T-helper 9 cell (primary cell): ENCODE measurements around the gene PPP4R1.
"Not testable (repeated sequence)": the region's sequence is repeated elsewhere in the genome, so short reads cannot be mapped to it uniquely, and the experiment has no call there.

Experiments used
- DNase-seq: peaks from one replicate; pipeline ENCODE4 v3.0.0-alpha.2; 2020
- total RNA-seq, 2 donors: gene quantifications; one replicate each; lab custom pipeline; 2026; lab: John Stamatoyannopoulos, UW

PPP4R1 gene
- total RNA-seq, result 58.2 to 107 reads per million in 2 donors

- peak; percentile 62 for DNase-seq
Measured at GRCh38 chr18:9614401-9615279, at the start of gene PPP4R1. TSS of gene PPP4R1 (minus strand) at chr18:9614559. CDS start at chr18:9614484, 75 bp downstream.

- DNase-seq, result no peak
Measured at GRCh38 chr18:9663377-9663776, 49.0 kb upstream of the PPP4R1 start.

- DNase-seq, result no peak
Measured at GRCh38 chr18:9661564-9661963, 47.2 kb upstream of the PPP4R1 start.

GRCh38 chr18:9659499-9660375 is 45.4 kb upstream of the PPP4R1 start:
- DNase-seq, result no peak

- no peak for DNase-seq
Measured at GRCh38 chr18:9658087-9658641, 43.8 kb upstream of the PPP4R1 start.

GRCh38 chr18:9655232-9655767 is 40.9 kb upstream of the PPP4R1 start:
- DNase-seq, result no peak

- DNase-seq, result no peak
Measured at GRCh38 chr18:9653390-9653789, 39.0 kb upstream of the PPP4R1 start.

- DNase-seq, result no peak
Measured at GRCh38 chr18:9649164-9649540, 34.8 kb upstream of the PPP4R1 start.

GRCh38 chr18:9648431-9649163 is 34.2 kb upstream of the PPP4R1 start:
- no peak for DNase-seq

- DNase-seq, result no peak
Measured at GRCh38 chr18:9647496-9648323, 33.4 kb upstream of the PPP4R1 start.

- no peak for DNase-seq
Measured at GRCh38 chr18:9643549-9643948, 29.2 kb upstream of the PPP4R1 start.

GRCh38 chr18:9642799-9643462 is 28.6 kb upstream of the PPP4R1 start:
- DNase-seq, result no peak

- DNase-seq, result not testable (repeated sequence)
Measured at GRCh38 chr18:9641081-9641480, 26.7 kb upstream of the PPP4R1 start.

GRCh38 chr18:9638886-9639285 is 24.5 kb upstream of the PPP4R1 start:
- DNase-seq, result no peak

- no peak for DNase-seq
Measured at GRCh38 chr18:9637036-9637767, 22.8 kb upstream of the PPP4R1 start.

GRCh38 chr18:9634856-9635255 is 20.5 kb upstream of the PPP4R1 start:
- no peak for DNase-seq

- DNase-seq, result no peak
Measured at GRCh38 chr18:9631814-9632496, 17.6 kb upstream of the PPP4R1 start.

GRCh38 chr18:9630444-9630843 is 16.1 kb upstream of the PPP4R1 start:
- DNase-seq, result no peak

GRCh38 chr18:9629709-9630108 is 15.3 kb upstream of the PPP4R1 start:
- no peak for DNase-seq
